Glutamatergic neuron (in vitro differentiated cells): ENCODE measurements around the gene TNFSF11. TPM values are rescaled to one million over a fixed set of nuclear protein-coding genes. Genes with fewer than 3 reads are reported as not detected.

Experiments used
- DNase-seq: peaks from one replicate; pipeline ENCODE4 v3.0.0; 2022
- H3K27ac Mint-ChIP-seq: one replicate; pipeline ENCODE4 v1.8.0; 2020; ENCODE audit warnings: mild to moderate bottlenecking, mixed read lengths, inconsistent platforms; ENCODE audit not compliant: unreplicated experiment
- H3K27me3 Mint-ChIP-seq: one replicate; pipeline ENCODE4 v1.8.0; 2020; ENCODE audit warnings: mild to moderate bottlenecking, moderate library complexity, mixed read lengths, inconsistent platforms; ENCODE audit not compliant: unreplicated experiment
- H3K36me3 Mint-ChIP-seq: one replicate; pipeline ENCODE4 v1.8.0; 2020; ENCODE audit warnings: mild to moderate bottlenecking, mixed read lengths, inconsistent platforms; ENCODE audit not compliant: unreplicated experiment
- H3K4me1 Mint-ChIP-seq: one replicate; pipeline ENCODE4 v1.8.0; 2020; ENCODE audit warnings: mild to moderate bottlenecking, low read depth, mixed read lengths, inconsistent platforms; ENCODE audit not compliant: unreplicated experiment
- H3K4me3 Mint-ChIP-seq: one replicate; pipeline ENCODE4 v1.8.0; 2020; ENCODE audit warnings: mild to moderate bottlenecking, mixed read lengths, inconsistent platforms; ENCODE audit not compliant: unreplicated experiment
- H3K9me3 Mint-ChIP-seq: one replicate; pipeline ENCODE4 v1.8.0; 2020; ENCODE audit warnings: mild to moderate bottlenecking, moderate library complexity, mixed read lengths, inconsistent platforms; ENCODE audit not compliant: unreplicated experiment
- total RNA-seq: library from RNA; stranded (reverse); fragmentation: NEBNext Ultra II Directional; extraction: Animal tissue kit (Norgen Biotek cat#: 25700); gene quantifications from one replicate; pipeline ENCODE4 v1.2.1, GENCODE V29; 2021; ENCODE audit not compliant: unreplicated experiment
- TF ChIP-seq, protein P1 (sequence below): fragments of 200-600 bp; sonication (generic); IDR thresholded peaks from one replicate; pipeline ENCODE4 v1.5.0; 2021; ENCODE audit not compliant: partially characterized antibody, unreplicated experiment

Gene TNFSF11
- total RNA-seq, 1 donor from 2014 or later, result not detected

DNA sequence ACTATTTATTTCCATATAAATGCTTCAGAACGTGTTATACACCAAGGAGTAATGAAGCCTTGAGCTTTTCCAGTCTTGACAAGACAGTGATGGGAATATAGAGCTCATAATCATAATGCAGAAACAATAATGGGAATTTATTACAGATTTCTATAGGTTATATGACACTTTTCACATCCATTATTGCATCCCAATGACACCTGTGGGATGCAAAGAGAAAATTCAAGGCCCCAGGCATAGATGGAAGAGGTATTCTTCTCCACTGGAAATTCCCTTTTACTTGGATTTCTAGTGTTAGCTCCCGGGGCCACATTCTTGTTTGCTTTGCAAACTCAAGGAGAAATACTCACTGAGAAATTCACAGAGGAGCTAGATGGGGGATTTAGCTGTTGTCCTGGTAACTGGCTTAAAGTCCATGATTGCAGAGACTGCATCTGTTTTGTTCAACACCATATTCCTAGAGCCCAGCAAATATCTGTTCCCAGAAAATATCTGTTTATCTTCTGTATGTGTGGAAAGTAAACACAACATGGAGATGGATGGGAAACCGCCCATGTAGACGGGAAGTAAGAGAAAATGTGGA lies 30.6 kb upstream of the TNFSF11 start:
- TF ChIP-seq, protein P1, sequence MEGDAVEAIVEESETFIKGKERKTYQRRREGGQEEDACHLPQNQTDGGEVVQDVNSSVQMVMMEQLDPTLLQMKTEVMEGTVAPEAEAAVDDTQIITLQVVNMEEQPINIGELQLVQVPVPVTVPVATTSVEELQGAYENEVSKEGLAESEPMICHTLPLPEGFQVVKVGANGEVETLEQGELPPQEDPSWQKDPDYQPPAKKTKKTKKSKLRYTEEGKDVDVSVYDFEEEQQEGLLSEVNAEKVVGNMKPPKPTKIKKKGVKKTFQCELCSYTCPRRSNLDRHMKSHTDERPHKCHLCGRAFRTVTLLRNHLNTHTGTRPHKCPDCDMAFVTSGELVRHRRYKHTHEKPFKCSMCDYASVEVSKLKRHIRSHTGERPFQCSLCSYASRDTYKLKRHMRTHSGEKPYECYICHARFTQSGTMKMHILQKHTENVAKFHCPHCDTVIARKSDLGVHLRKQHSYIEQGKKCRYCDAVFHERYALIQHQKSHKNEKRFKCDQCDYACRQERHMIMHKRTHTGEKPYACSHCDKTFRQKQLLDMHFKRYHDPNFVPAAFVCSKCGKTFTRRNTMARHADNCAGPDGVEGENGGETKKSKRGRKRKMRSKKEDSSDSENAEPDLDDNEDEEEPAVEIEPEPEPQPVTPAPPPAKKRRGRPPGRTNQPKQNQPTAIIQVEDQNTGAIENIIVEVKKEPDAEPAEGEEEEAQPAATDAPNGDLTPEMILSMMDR, result no peak
- DNase-seq, result no peak
- Mint-ChIP-seq H3K9me3 (peaks cover 2% of the 10 kb centered on the region), H3K4me1 (no peaks in the 10 kb centered on the region), H3K4me3 (no peak overlapping the region), H3K27ac (no peak overlapping the region), H3K36me3 (no peaks in the 10 kb centered on the region), H3K27me3 (peaks cover 2% of the 10 kb centered on the region)

DNA sequence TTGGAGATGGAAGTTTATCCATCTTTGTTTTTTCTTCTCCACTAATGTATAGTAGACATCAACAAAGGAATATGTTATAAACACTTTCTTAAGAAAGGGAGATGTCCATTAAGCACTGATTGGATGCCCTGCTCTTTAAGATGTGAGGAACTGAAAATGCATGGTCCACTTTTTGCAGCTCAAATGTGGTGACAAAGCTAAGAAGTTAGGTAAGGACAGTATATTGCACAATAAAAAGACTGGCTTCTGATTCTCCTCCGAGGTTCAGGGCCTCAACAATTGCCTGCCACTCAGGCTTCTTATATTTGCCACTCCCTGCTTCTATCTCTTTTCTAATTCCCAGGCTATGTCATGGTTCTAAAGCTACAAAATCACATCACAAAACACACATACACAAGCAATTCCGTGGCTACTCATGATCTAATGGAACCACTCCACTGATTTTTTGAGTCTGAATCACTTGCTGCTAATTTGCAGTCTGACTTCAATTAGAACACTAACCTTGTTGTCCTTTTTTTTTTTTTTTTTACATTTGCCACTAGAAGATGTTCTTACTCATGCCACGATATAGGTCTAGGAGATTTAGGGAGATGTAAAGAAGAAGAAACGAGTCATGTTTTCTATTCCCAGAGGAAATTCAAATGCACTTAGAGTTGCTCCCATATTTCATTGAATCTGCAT lies 29.6 kb upstream of the TNFSF11 start:
- Mint-ChIP-seq H3K27me3 (peaks cover 2% of the 10 kb centered on the region), H3K4me3 (no peak overlapping the region), H3K27ac (no peak overlapping the region), H3K4me1 (no peaks in the 10 kb centered on the region), H3K36me3 (no peaks in the 10 kb centered on the region), H3K9me3 (peaks cover 2% of the 10 kb centered on the region)
- DNase-seq, result no peak
- TF ChIP-seq, protein P1, result no peak

DNA sequence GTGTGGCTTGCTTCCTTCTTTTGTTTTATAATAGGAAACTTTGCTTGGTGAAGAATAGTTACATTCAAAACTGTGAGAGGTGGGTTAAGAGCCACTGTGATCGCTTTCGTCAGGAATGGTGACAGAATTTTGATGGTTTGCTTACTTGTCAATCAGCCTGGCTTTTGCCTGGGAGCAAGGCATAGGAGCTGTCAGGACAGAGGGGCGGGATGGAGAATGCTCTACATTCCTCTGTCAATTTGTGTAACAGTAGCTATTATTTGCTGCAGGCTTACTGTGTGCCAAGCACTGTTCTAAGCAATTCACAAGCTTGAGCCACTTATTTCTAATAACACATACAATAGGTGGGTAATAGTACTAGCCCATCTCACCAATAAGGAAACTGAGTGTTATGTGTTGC lies 28.1 kb upstream of the TNFSF11 start:
- Mint-ChIP-seq H3K9me3 (peaks cover 2% of the 10 kb centered on the region), H3K27ac (no peak overlapping the region), H3K4me1 (no peaks in the 10 kb centered on the region), H3K36me3 (no peaks in the 10 kb centered on the region), H3K27me3 (peaks cover 2% of the 10 kb centered on the region), H3K4me3 (no peak overlapping the region)
- TF ChIP-seq, protein P1, result no peak
- DNase-seq, result no peak

DNA sequence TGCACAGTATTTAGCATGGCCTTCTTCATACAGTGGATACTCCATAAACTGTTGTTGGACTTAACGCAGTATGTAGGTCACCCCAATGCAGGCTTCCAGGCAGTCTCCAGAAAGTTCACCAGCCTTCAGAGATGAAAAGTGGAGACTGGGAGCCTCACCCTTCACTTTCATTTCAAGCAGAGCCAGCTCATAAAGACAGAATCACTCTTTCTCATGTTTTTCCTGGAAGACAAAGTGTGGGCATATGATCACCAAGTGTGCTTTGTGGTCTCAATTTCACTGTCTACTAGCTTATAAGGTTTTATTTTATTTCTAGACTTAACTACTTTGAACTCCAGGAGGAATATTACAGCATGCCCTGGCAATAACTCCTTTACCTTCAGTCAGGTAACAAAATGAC lies 26.3 kb upstream of the TNFSF11 start:
- no peak overlapping the region for H3K4me3 Mint-ChIP-seq
- no peak for DNase-seq
- H3K9me3 Mint-ChIP-seq, result no peaks in the 10 kb centered on the region
- H3K4me1 Mint-ChIP-seq, result no peaks in the 10 kb centered on the region
- no peaks in the 10 kb centered on the region for H3K36me3 Mint-ChIP-seq
- TF ChIP-seq, protein P1, result no peak
- H3K27ac Mint-ChIP-seq, result no peak overlapping the region
- peaks cover 2% of the 10 kb centered on the region for H3K27me3 Mint-ChIP-seq

DNA sequence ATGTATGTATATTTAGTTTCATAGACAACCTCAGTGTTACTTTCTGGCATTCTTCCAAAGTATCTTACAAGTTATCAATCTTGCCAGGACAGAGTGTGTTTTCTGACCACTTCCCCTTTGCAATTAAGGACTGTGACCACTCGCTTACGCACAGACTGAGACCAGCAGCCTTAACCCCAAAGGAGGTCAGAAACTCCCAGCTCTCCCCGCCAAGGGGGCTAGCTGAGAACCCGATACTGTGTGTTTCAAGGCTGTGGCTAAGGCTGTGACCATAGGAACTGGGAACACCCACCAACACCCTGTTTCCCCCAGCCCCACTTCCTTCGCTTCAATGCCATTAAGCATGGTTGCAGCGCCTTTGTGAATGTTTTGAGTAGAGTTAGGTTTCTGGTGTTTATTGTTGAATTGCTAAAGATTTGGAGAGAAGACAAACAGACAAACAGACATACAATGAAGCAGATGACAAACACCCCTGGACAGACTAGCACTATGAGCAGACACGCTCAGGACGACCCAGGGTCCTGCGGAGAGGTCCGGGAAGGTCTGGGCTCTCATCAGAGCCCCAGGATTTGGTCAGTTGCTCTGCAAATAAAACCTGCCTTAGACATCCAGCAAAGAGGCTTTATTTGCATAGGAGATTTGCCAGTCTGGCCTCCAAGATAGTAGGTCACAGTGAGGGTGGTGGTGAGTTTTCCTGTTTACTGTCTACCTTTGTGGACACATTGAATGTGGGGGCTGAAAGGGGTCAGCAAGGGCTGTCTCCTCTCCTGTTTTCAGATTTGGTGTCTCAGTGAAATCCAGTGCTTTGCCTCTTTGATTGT lies 25.0 kb upstream of the TNFSF11 start:
- Mint-ChIP-seq H3K27ac (no peak overlapping the region), H3K4me1 (no peaks in the 10 kb centered on the region), H3K36me3 (no peaks in the 10 kb centered on the region), H3K4me3 (no peak overlapping the region), H3K27me3 (peaks cover 2% of the 10 kb centered on the region), H3K9me3 (no peaks in the 10 kb centered on the region)
- no peak for DNase-seq
- TF ChIP-seq, protein P1, result no peak
